Left ventricle myocardium inferior (tissue), 1 donor: Measurements from ENCODE around the gene OTULINL. TPM values are rescaled to one million over a fixed set of nuclear protein-coding genes. Genes with fewer than 3 reads are reported as not detected.

Experiments
- DNase-seq: peaks from one replicate; pipeline ENCODE4 v3.0.0-alpha.2; 2020
- H3K27ac ChIP-seq: fragments of 200-600 bp; replicated peaks from 2 replicates; pipeline ENCODE4 v1.8.0; 2021
- H3K27me3 ChIP-seq: fragments of 200-600 bp; 2 replicates; pipeline ENCODE4 v1.8.0; 2021; ENCODE audit warnings: low read depth
- H3K36me3 ChIP-seq: fragments of 200-600 bp; 2 replicates; pipeline ENCODE4 v1.8.0; 2021
- H3K4me1 ChIP-seq: fragments of 200-600 bp; 2 replicates; pipeline ENCODE4 v1.8.0; 2021
- H3K4me3 ChIP-seq: fragments of 200-600 bp; 2 replicates; pipeline ENCODE4 v1.8.0; 2021; ENCODE audit warnings: mild to moderate bottlenecking, moderate library complexity
- H3K9me3 ChIP-seq: fragments of 200-600 bp; replicated peaks from 2 replicates; pipeline ENCODE4 v1.8.0; 2021
- CTCF ChIP-seq: fragments of 200-600 bp; IDR thresholded peaks from 2 replicates; pipeline ENCODE4 v1.8.0; 2021; ENCODE audit warnings: antibody characterized with exemption, mild to moderate bottlenecking, borderline replicate concordance
- intact Hi-C: fragments of 100-400 bp; cut with micrococcal nuclease; formaldehyde crosslinking; loops from one replicate; pipeline ENCODE4 v1.11.0; 2022
- total RNA-seq: library from RNA; stranded (reverse); fragmentation: NEBNext Ultra II Directional; extraction: Animal tissue kit (Norgen Biotek cat#: 25700); gene quantifications from one replicate; pipeline ENCODE4 v1.2.1, GENCODE V29; 2021
- donor health status: DM: no; HTN: yes; CAD: no; lungs with severe emphysema.

The OTULINL gene
- total RNA-seq, 1 donor from 2014 or later, result 3.8 TPM

- H3K4me3 ChIP-seq, result peak overlapping the region; percentile 81
- no peak overlapping the region for H3K27ac ChIP-seq
- H3K36me3 ChIP-seq, result no peaks in the 10 kb centered on the region
- intact Hi-C loops, result no loop called here
- no peaks in the 10 kb centered on the region for H3K9me3 ChIP-seq
- DNase-seq, result no peak
- TF ChIP-seq CTCF, result no peak
- H3K27me3 ChIP-seq, result peaks cover 56% of the 10 kb centered on the region
- H3K4me1 ChIP-seq, result peaks cover 20% of the 10 kb centered on the region
Measured at GRCh38 chr5:14580398-14581034, 1.1 kb upstream of the OTULINL start.

DNA sequence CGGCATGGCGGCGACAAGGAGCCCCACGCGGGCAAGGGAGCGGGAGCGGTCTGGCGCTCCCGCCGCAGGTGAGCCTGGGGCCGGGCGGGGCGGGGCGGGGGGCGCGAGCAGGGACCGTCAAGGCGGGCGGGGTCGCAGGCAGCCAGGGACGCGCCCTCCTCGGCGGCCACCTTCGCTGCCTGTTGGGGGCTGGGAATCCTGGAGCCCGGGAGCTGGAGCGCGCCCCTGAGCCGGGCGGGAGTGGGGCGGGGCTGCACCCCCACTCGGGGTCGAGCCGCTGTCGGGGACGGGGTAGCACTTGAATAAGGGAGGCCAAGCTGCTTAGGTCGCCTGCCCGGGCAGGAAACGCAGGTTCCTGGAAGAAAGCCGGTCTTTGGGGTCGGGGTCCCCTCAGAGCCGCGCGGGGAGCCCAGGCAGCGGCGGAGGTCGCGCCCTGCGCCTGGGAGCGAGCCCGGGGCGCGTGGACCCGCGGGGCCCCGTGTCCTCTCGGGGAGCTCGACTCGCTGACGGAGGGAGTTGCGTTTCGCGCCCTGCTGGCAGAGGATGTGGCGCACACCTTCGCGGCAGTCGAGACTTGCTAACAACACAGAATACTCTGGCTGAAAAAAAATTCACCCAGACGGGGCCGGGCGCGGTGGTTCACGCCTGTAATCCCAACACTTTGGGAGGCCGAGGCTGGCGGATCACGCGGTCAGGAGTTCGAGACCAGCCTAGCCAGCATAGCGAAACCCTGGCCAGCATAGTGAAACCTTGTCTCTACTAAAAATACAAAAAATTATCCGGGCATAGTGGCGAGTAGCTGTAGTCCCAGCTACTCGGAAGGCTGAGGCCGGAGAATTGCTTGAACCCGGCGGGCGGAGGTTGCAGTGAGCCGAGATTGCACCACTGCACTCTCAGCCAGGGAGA lies 552 bp downstream of the OTULINL start:
- no peaks in the 10 kb centered on the region for H3K9me3 ChIP-seq
- peaks cover 20% of the 10 kb centered on the region for H3K4me1 ChIP-seq
- no peaks in the 10 kb centered on the region for H3K36me3 ChIP-seq
- peak overlapping the region; percentile 81 for H3K4me3 ChIP-seq
- DNase-seq, result peak; percentile 48
- intact Hi-C loops, result no loop called here
- H3K27me3 ChIP-seq, result peaks cover 57% of the 10 kb centered on the region
- H3K27ac ChIP-seq, result peak overlapping the region; percentile 48
- TF ChIP-seq CTCF, result peak; percentile 35

DNA sequence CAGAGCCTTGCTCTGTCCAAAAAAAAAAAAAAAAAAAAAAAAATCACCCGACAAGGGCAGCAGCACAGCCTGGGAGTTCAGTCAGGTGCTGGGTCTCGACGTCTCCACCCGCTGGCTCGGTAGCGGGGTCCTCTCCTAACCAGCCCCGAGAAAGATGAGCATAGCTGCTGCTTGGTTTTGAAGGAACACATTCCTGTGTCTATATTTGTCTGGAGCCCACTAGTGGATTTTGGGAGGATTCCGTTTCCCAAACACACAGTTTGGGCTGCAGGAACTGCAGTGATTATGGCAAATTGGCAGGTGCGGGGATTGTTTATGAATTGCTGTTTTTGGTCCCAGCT lies 1.2 kb downstream of the OTULINL start:
- H3K4me3 ChIP-seq, result peak overlapping the region; percentile 81
- H3K27ac ChIP-seq, result peak overlapping the region; percentile 48
- H3K36me3 ChIP-seq, result no peaks in the 10 kb centered on the region
- H3K27me3 ChIP-seq, result peaks cover 52% of the 10 kb centered on the region
- peaks cover 20% of the 10 kb centered on the region for H3K4me1 ChIP-seq
- no peak for DNase-seq
- intact Hi-C loops, result no loop called here
- no peak for TF ChIP-seq CTCF
- H3K9me3 ChIP-seq, result no peaks in the 10 kb centered on the region

DNA sequence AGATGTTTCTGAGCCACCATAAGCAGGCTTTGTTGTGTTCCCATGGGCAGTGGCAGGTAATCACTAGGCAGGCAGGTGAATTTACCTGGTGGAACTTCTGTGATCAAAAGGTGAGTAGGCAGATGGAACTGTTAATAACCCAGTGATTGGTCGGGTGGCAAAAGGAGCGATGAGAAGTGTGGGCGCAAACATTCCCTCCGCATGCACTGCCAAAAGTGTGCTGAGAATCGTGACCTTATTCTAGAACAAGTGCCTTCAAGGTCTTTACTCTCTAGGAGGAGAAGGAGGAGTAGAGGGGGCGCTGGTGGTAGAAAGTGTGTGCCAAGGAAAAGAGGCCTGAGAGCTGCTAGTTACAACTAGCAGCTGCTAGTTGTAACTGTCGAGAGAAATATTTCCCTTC lies 3.3 kb downstream of the OTULINL start:
- intact Hi-C loops, result no loop called here
- peaks cover 20% of the 10 kb centered on the region for H3K4me1 ChIP-seq
- no peaks in the 10 kb centered on the region for H3K36me3 ChIP-seq
- DNase-seq, result no peak
- H3K9me3 ChIP-seq, result no peaks in the 10 kb centered on the region
- H3K27ac ChIP-seq, result no peak overlapping the region
- no peak overlapping the region for H3K4me3 ChIP-seq
- peaks cover 31% of the 10 kb centered on the region for H3K27me3 ChIP-seq
- TF ChIP-seq CTCF, result no peak

- Histone ChIP-seq H3K36me3 (no peaks in the 10 kb centered on the region), H3K4me3 (no peak overlapping the region), H3K4me1 (peaks cover 6% of the 10 kb centered on the region), H3K27me3 (peaks cover 15% of the 10 kb centered on the region), H3K9me3 (no peaks in the 10 kb centered on the region), H3K27ac (peak overlapping the region; percentile 16)
- no peak for TF ChIP-seq CTCF
- intact Hi-C loops, result no loop called here
- DNase-seq, result peak; percentile 35
Measured at GRCh38 chr5:14587150-14587549, 5.6 kb downstream of the OTULINL start.
